ENCODE measurements around the gene ZDHHC5. TPM values are rescaled to one million over a fixed set of nuclear protein-coding genes. Genes with fewer than 3 reads are reported as not detected.

Gene ZDHHC5
- 78.8 to 94.6 TPM (median 79.3 TPM) in 3 replicates for polyA plus RNA-seq
- 20.0 TPM for polyA plus RNA-seq (2011; ENCODE audit: low read depth)
- polyA plus RNA-seq (2011; cell fraction: cytosol; rRNA removed): 42.1 and 51.9 TPM in 2 replicates
- 138 and 141 TPM in 2 replicates for polyA plus RNA-seq (2011; cell fraction: nucleus; rRNA removed)
- polyA plus RNA-seq (2012; ENCODE audit: low replicate concordance): 49.6 and 67.7 TPM in 2 replicates
- 134 to 174 TPM (median 153 TPM) in 3 replicates for polyA minus RNA-seq
- 51.8 TPM for polyA minus RNA-seq (2011; cell fraction: cytosol; rRNA and poly(A)+ RNA removed)
- 135 and 254 TPM in 2 replicates for polyA minus RNA-seq (2011; cell fraction: nucleus; rRNA and poly(A)+ RNA removed)

GRCh38 chr11:57667736-57668433 is at the start of gene ZDHHC5:
Gene ZDHHC5 (plus strand): TSS chr11:57668114. CDS start chr11:57673091, 4,977 bp downstream.
- DNase-seq (ENCODE audit: low read depth, low spot score) (peak; percentile 94), FAIRE-seq (peak; percentile 46)
- H3K36me3 ChIP-seq (ENCODE audit: control insufficient read depth in 2 of 2, extremely low read depth in 1 of 2, insufficient read depth in 2 of 2, low read length in 2 of 2): peaks cover 3 to 9% of the 10 kb centered on the region in 2 experiments
- H3K4me3 ChIP-seq (ENCODE audit: control insufficient read depth in 2 of 3, extremely low read depth in 1 of 3, insufficient read depth in 2 of 3, low read depth in 1 of 3, low read length in 3 of 3): peak within 1 kb of the TSS; percentile 96 to 98 (median 98)
- dilution Hi-C loops (cut with MboI; ENCODE audit: extremely low pct_ligation_motif_present, low sequenced_read_pairs): no loop called here
- no peaks in the 10 kb centered on the region for H4K20me1 ChIP-seq (ENCODE audit: control insufficient read depth, extremely low read depth, insufficient read depth, low read length)
- H3K4me1 ChIP-seq (ENCODE audit: control insufficient read depth, extremely low read depth, insufficient read depth, low read length): peaks cover 19% of the 10 kb centered on the region
- H3K9me3 ChIP-seq (ENCODE audit: control insufficient read depth, low read depth, low read length): no peaks in the 10 kb centered on the region
- H2AFZ ChIP-seq (ENCODE audit: control insufficient read depth, low read length): peak within 1 kb of the TSS; percentile 91
- H3K9ac ChIP-seq (ENCODE audit: control insufficient read depth, extremely low read depth, insufficient read depth, low read length): peak within 1 kb of the TSS; percentile 98
- H3K27ac ChIP-seq (ENCODE audit: control insufficient read depth, insufficient read depth, low read length): peak within 1 kb of the TSS; percentile 99
- no peaks in the 10 kb centered on the region for H3K27me3 ChIP-seq (ENCODE audit: control insufficient read depth, extremely low read depth, insufficient read depth, low read length)
- H3K79me2 ChIP-seq (ENCODE audit: control insufficient read depth, insufficient read depth, low read length): peaks cover 46% of the 10 kb centered on the region
- peak within 1 kb of the TSS; percentile 99 for H3K4me2 ChIP-seq (ENCODE audit: control insufficient read depth, extremely low read depth, insufficient read depth, low read depth, low read length)
- TF ChIP-seq CTCF (optimal IDR thresholded peaks at IDR 0.05 in 1 of 3, IDR thresholded peaks at IDR 0.05 in 1 of 3, conservative IDR thresholded peaks at IDR 0.05 in 1 of 3; ENCODE audit: extremely low read depth in 1 of 3, insufficient read depth in 2 of 3, low read length in 3 of 3) (peak in 2 of 3 experiments; percentile 46 to 48), EZH2 (IDR thresholded peaks at IDR 0.05; ENCODE audit: low read length) (no peak)
- H3K9me1 ChIP-seq (ENCODE audit: control insufficient read depth, extremely low read depth, insufficient read depth, low read length): no peaks in the 10 kb centered on the region

GRCh38 chr11:57618438-57618837 is 49.5 kb upstream of the ZDHHC5 start:
- Histone ChIP-seq H3K4me1 (ENCODE audit: control insufficient read depth, extremely low read depth, insufficient read depth, low read length) (no peaks in the 10 kb centered on the region), H3K27me3 (ENCODE audit: control insufficient read depth, extremely low read depth, insufficient read depth, low read length) (peaks cover 7% of the 10 kb centered on the region), H3K4me2 (ENCODE audit: control insufficient read depth, extremely low read depth, insufficient read depth, low read depth, low read length) (no peak overlapping the region), H3K79me2 (ENCODE audit: control insufficient read depth, insufficient read depth, low read length) (no peaks in the 10 kb centered on the region), H3K9me3 (ENCODE audit: control insufficient read depth, low read depth, low read length) (no peaks in the 10 kb centered on the region), H4K20me1 (ENCODE audit: control insufficient read depth, extremely low read depth, insufficient read depth, low read length) (no peaks in the 10 kb centered on the region), H3K36me3 (ENCODE audit: control insufficient read depth in 2 of 2, extremely low read depth in 1 of 2, insufficient read depth in 2 of 2, low read length in 2 of 2) (no peaks in the 10 kb centered on the region), H2AFZ (ENCODE audit: control insufficient read depth, low read length) (no peak overlapping the region), H3K4me3 (ENCODE audit: control insufficient read depth in 2 of 3, extremely low read depth in 1 of 3, insufficient read depth in 2 of 3, low read depth in 1 of 3, low read length in 3 of 3) (no peak overlapping the region), H3K9me1 (ENCODE audit: control insufficient read depth, extremely low read depth, insufficient read depth, low read length) (no peaks in the 10 kb centered on the region), H3K9ac (ENCODE audit: control insufficient read depth, extremely low read depth, insufficient read depth, low read length) (no peak overlapping the region), H3K27ac (ENCODE audit: control insufficient read depth, insufficient read depth, low read length) (no peak overlapping the region)
- no peak for TF ChIP-seq CTCF (optimal IDR thresholded peaks at IDR 0.05 in 1 of 3, IDR thresholded peaks at IDR 0.05 in 1 of 3, conservative IDR thresholded peaks at IDR 0.05 in 1 of 3; ENCODE audit: extremely low read depth in 1 of 3, insufficient read depth in 2 of 3, low read length in 3 of 3)
- TF ChIP-seq EZH2 (IDR thresholded peaks at IDR 0.05; ENCODE audit: low read length): no peak
- no peak for DNase-seq (ENCODE audit: low read depth, low spot score)
- FAIRE-seq: peak; percentile 20
- dilution Hi-C loops (cut with MboI; ENCODE audit: extremely low pct_ligation_motif_present, low sequenced_read_pairs): no loop called here

Data from keratinocyte (primary cell).